ENCODE results near the gene PAPLN. TPM values are rescaled to one million over a fixed set of nuclear protein-coding genes. Genes with fewer than 3 reads are reported as not detected.

PAPLN gene
- total and polyA plus RNA-seq, 9 of the 15 experiments (the other 6 are each of a cell fraction or from before 2014, with no cell fraction given): 0.43 to 3.5 (median 1.7) TPM

GRCh38 chr14:73230051-73230450 is 7.3 kb upstream of the PAPLN start:
- Histone ChIP-seq H3K4me1 (replicated peaks in 1 of 2; ENCODE audit: control insufficient read depth in 2 of 2, insufficient read depth in 2 of 2, low read length in 2 of 2) (peaks cover 5 to 15% of the 10 kb centered on the region in 2 experiments; a peak in 4 of 5 replicates), H3K27ac (ENCODE audit: extremely low read depth, low read depth, low read length) (no peak overlapping the region), H3K36me3 (ENCODE audit: control insufficient read depth, insufficient read depth, low read length) (no peaks in the 10 kb centered on the region), H4K20me1 (replicated peaks; ENCODE audit: control insufficient read depth, insufficient read depth, low read length) (0 out of 2 replicates have a peak, but pooled peaks cover under 1% of the 10 kb centered on the region), H3K4me3 (no peak overlapping the region), H3K9me1 (ENCODE audit: control insufficient read depth, insufficient read depth, low read length) (peaks cover 2% of the 10 kb centered on the region), H3K9me3 (replicated peaks; ENCODE audit: control insufficient read depth, insufficient read depth, low read depth, low read length) (no peaks in the 10 kb centered on the region), H3K27me3 (ENCODE audit: control insufficient read depth in 2 of 2, insufficient read depth in 2 of 2, low read length in 2 of 2) (peaks cover 18 to 30% of the 10 kb centered on the region in 2 experiments), H2AFZ (ENCODE audit: low read depth, low read length) (no peak overlapping the region), H3K9ac (ENCODE audit: insufficient read depth in 1 of 2, low read depth in 2 of 2, low read length in 2 of 2) (no peak overlapping the region), H3K79me2 (ENCODE audit: control insufficient read depth, insufficient read depth, low read length) (no peaks in the 10 kb centered on the region), H3K4me2 (ENCODE audit: insufficient read depth, low read length) (no peak overlapping the region)
- DNase-seq (ENCODE audit: extremely low read depth in 1 of 4, low spot score in 3 of 4) (no peak), FAIRE-seq (no peak), ATAC-seq (no peak)
- ChIA-PET CTCF (ENCODE audit: low intra/inter-chr PET ratio) (no interaction called here), POLR2A (interaction anchor here (1.3 kb wide), 1 partner anchor 174 kb away, joined by 4 read pairs; no protein-coding TSS in a partner anchor)
- intact Hi-C loops (cut with micrococcal nuclease): no loop called here
- TF ChIP-seq ZNF274 (IDR thresholded peaks at IDR 0.05; ENCODE audit: borderline replicate concordance, low read depth, low read length) (no peak), PRPF4 (IDR thresholded peaks at IDR 0.05; ENCODE audit: insufficient read depth, low read depth, low read length, poor library complexity, severe bottlenecking) (no peak)
- in situ Hi-C loops (cut with MboI): loop anchor here (10.0 kb wide), 1 partner anchor 715 kb away; no protein-coding TSS in a partner anchor
- no TSS peak for BruUV-seq (replicated peaks)
- WGBS (ENCODE audit: insufficient coverage, low coverage, missing lambda C conversion rate): 64% methylated on average over 5 of the region's 6 CpGs

DNA sequence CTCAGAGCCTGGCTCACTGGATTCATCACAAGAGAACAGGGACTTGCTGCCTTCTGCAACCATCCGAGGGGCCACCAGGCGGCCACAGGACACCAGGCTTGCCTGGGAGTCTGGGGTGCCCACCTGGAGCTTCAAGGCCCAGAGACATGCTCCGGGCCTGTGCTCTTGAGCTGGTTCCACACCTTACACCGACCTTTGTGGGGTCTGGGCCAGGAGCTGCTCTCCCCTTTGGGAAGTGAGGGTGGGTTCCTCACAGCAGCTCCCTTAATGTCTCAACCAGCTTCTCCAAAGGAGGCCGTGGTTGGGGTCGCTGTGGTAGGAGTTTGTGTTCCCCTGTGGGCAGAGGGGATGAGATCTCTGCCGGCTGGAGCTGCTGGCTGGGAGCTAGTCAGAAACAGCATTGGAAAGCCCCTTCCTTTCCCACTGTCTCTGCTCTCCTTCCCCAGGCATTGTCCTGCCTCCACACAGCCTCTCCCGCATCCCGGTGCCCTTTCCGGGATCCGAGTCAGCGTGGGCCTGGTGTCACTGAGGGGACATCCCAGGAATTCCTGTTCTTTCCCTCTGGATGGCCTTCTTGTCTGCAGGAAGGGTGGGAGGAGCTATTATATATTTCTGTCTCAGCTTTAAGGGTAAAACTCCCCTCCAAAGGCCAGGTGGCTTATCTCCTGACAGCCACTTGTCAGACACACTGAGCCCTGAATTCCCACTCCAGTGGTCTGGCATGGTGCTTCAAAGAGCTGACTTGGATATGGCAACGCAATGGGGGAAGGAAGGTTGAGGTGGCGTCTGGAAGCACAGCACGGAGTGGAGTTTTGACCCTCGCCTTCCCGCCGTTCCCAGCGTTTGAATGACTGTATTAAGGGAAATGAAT is 5.1 kb upstream of the PAPLN start:
- ChIA-PET POLR2A (interaction anchor here (0.6 to 1.1 kb wide), 4 partner anchors 9 to 260 kb away, joined by 3 to 4 read pairs (median 3); no protein-coding TSS in a partner anchor), CTCF (ENCODE audit: low intra/inter-chr PET ratio) (interaction anchor here (1.4 kb wide), 1 partner anchor 239 kb away, joined by 4 read pairs; no protein-coding TSS in a partner anchor)
- no peaks in the 10 kb centered on the region for H3K79me2 ChIP-seq (ENCODE audit: control insufficient read depth, insufficient read depth, low read length)
- 10% methylated on average over 12 of the region's 19 CpGs for WGBS (ENCODE audit: insufficient coverage, low coverage, missing lambda C conversion rate)
- no peak overlapping the region for H2AFZ ChIP-seq (ENCODE audit: low read depth, low read length)
- no TSS peak for BruUV-seq (replicated peaks)
- no peak overlapping the region for H3K4me3 ChIP-seq
- H3K27ac ChIP-seq (ENCODE audit: extremely low read depth, low read depth, low read length): no peak overlapping the region
- peak overlapping the region in 1 of 2 experiments; percentile 7; a peak in 1 of 4 replicates for H3K9ac ChIP-seq (ENCODE audit: insufficient read depth in 1 of 2, low read depth in 2 of 2, low read length in 2 of 2)
- H3K9me1 ChIP-seq (ENCODE audit: control insufficient read depth, insufficient read depth, low read length): peaks cover 2% of the 10 kb centered on the region
- peaks cover 5 to 18% of the 10 kb centered on the region in 2 experiments; a peak in 4 of 5 replicates for H3K4me1 ChIP-seq (replicated peaks in 1 of 2; ENCODE audit: control insufficient read depth in 2 of 2, insufficient read depth in 2 of 2, low read length in 2 of 2)
- peak; percentile 34 to 54 (median 49) for DNase-seq (ENCODE audit: extremely low read depth in 1 of 4, low spot score in 3 of 4)
- intact Hi-C loops (cut with micrococcal nuclease): no loop called here
- no peak overlapping the region for H3K4me2 ChIP-seq (ENCODE audit: insufficient read depth, low read length)
- peaks cover 26 to 48% of the 10 kb centered on the region in 2 experiments for H3K27me3 ChIP-seq (ENCODE audit: control insufficient read depth in 2 of 2, insufficient read depth in 2 of 2, low read length in 2 of 2)
- peak; percentile 89 for ATAC-seq
- no peaks in the 10 kb centered on the region for H3K36me3 ChIP-seq (ENCODE audit: control insufficient read depth, insufficient read depth, low read length)
- in situ Hi-C loops (cut with MboI): loop anchor here (10.0 kb wide), 1 partner anchor 717 kb away; no protein-coding TSS in a partner anchor
- 0 out of 2 replicates have a peak, but pooled peaks cover 4% of the 10 kb centered on the region for H4K20me1 ChIP-seq (replicated peaks; ENCODE audit: control insufficient read depth, insufficient read depth, low read length)
- FAIRE-seq: no peak
- H3K9me3 ChIP-seq (replicated peaks; ENCODE audit: control insufficient read depth, insufficient read depth, low read depth, low read length): no peaks in the 10 kb centered on the region
- no peak for TF ChIP-seq ZNF354B (CRISPR knock-in tag; IDR thresholded peaks at IDR 0.05)
- TF ChIP-seq CTCF (IDR thresholded peaks at IDR 0.05 in 2 of 3, conservative IDR thresholded peaks at IDR 0.05 in 1 of 3; ENCODE audit: insufficient read depth in 2 of 3, low read depth in 1 of 3, low read length in 3 of 3): peak; percentile 58 to 69 (median 66)
- no peak for TF ChIP-seq ZFP36 (IDR thresholded peaks at IDR 0.05; ENCODE audit: low read depth, low read length, partially characterized antibody)
- peak in 1 of 2 experiments; percentile 71; a peak in 2 of 4 replicates for TF ChIP-seq RAD21 (CRISPR knock-in tag; conservative IDR thresholded peaks at IDR 0.05 in 1 of 2, IDR thresholded peaks at IDR 0.05 in 1 of 2)
